SK-N-MC (cell line): Measurements from ENCODE around the gene PPP1R9A.

Source experiments
- EZH2 ChIP-seq: fragments of 200-600 bp; sonication (generic); IDR thresholded peaks from one replicate; pipeline ENCODE4 v1.6.1; 2017; ENCODE audit warnings: antibody characterized with exemption
- POLR2AphosphoS5 ChIP-seq: IDR thresholded peaks from 2 replicates; pipeline ENCODE4 v1.6.1; 2012; ENCODE audit warnings: mild to moderate bottlenecking, low read depth, low read length, borderline replicate concordance

- TF ChIP-seq EZH2, result no peak
- no peak for TF ChIP-seq POLR2AphosphoS5
These were observed 409.2 kb downstream of the PPP1R9A start for GRCh38 chr7:95316588-95316987.
